NT2/D1 (cell line): ENCODE results near the gene FAM53B.

Experiments
- DNase-seq: peaks from one replicate; pipeline ENCODE4 v3.0.0-alpha.2; 2011; ENCODE audit warnings: low read depth, low spot score
- H3K27me3 ChIP-seq: 2 replicates; pipeline ENCODE4 v1.6.0; 2011; ENCODE audit warnings: mild to moderate bottlenecking; ENCODE audit not compliant: insufficient read length, insufficient read depth
- H3K36me3 ChIP-seq: 2 replicates; pipeline ENCODE4 v1.6.1; 2011; ENCODE audit warnings: mild to moderate bottlenecking, low read length, mixed read lengths; ENCODE audit not compliant: insufficient read depth, insufficient read length
- H3K4me1 ChIP-seq: 2 replicates; pipeline ENCODE4 v1.5.1; 2011; ENCODE audit not compliant: insufficient read depth, insufficient read length
- H3K4me3 ChIP-seq: 2 replicates; pipeline ENCODE4 v1.5.1; 2011; ENCODE audit warnings: low read depth; ENCODE audit not compliant: insufficient read length
- H3K9ac ChIP-seq: 2 replicates; pipeline ENCODE4 v1.6.0; 2011; ENCODE audit warnings: low read depth; ENCODE audit not compliant: insufficient read length
- H3K9me3 ChIP-seq: 2 replicates; pipeline ENCODE4 v1.5.1; 2011; ENCODE audit warnings: mild to moderate bottlenecking, low read length; ENCODE audit not compliant: insufficient read depth
- SUZ12 ChIP-seq: IDR thresholded peaks from 2 replicates; pipeline ENCODE4 v1.6.1; 2011; ENCODE audit not compliant: insufficient read length, insufficient read depth; ENCODE audit errors: extremely low read depth
- YY1 ChIP-seq: IDR thresholded peaks from 2 replicates; pipeline ENCODE4 v1.6.1; 2011; ENCODE audit not compliant: insufficient read length, insufficient read depth
- ZNF274 ChIP-seq: IDR thresholded peaks from 2 replicates; pipeline ENCODE4 v1.6.1; 2011; ENCODE audit warnings: mild to moderate bottlenecking, low read depth, low read length

The FAM53B gene

DNA sequence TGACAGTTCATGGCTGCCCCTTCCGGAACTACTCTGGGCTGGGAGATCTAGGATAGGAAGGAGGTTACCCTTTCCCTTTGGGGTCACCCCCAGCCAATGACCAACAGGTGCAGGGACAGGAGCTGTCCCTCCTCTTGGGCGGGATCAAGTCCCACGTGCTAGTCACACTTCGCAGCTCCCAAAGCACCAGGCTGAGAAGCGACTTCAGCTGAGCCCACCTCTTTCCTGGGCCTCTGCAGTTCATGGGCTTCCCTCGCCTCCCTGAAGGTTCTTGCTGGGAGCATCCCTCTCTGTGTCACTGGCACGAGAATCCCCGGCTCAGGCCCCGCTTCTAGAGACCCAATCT lies 115.5 kb downstream of the FAM53B start:
- H3K27me3 ChIP-seq: no peaks in the 10 kb centered on the region
- H3K9me3 ChIP-seq: no peaks in the 10 kb centered on the region
- H3K36me3 ChIP-seq: no peaks in the 10 kb centered on the region
- peaks cover 24% of the 10 kb centered on the region for H3K4me1 ChIP-seq
- H3K9ac ChIP-seq: no peak overlapping the region
- DNase-seq: no peak
- no peak overlapping the region for H3K4me3 ChIP-seq
- TF ChIP-seq YY1: no peak
- TF ChIP-seq SUZ12: no peak
- TF ChIP-seq ZNF274: no peak

DNA sequence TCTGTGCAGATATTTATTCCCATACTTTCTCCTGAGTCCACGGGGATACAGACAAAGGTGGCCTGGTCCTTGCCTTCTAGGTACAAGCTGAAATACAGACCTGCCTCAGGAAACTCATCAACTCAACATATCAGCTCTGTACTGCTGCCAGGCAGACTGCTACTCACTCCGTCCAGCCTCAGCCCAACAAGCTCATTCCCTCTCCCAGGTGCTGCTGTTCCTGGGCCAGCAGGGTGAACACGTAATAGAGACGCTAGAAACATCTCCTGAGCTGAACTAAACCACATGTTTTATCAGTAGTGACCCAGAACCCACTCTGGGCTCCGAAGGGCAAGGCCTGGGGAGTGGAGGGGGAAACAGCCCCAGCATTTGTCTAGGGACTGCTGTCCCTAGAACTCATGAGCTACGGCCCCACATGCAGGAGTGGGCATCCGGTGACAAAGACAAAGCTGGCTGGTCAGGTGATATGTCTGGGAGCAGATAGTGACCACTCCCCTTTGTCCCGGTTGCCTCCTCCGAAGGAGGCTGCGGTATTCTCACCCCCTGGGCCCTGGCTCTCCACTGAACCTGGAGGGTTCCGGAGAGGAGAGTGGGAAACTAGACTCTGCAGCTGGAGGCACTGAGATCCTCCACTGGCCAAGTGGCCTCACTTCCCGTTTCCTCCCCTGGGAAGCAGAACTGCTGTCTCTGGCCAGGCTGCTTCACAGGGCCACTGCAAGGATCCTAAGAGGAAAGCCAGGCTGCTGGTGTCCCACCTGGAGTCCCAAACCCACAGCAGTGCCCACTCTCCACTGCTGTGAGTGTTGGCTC lies 116.1 kb downstream of the FAM53B start:
- DNase-seq: no peak
- Histone ChIP-seq H3K4me3 (no peak overlapping the region), H3K27me3 (no peaks in the 10 kb centered on the region), H3K36me3 (no peaks in the 10 kb centered on the region), H3K9ac (no peak overlapping the region), H3K4me1 (peaks cover 24% of the 10 kb centered on the region), H3K9me3 (no peaks in the 10 kb centered on the region)
- TF ChIP-seq SUZ12 (no peak), ZNF274 (no peak), YY1 (no peak)

DNA sequence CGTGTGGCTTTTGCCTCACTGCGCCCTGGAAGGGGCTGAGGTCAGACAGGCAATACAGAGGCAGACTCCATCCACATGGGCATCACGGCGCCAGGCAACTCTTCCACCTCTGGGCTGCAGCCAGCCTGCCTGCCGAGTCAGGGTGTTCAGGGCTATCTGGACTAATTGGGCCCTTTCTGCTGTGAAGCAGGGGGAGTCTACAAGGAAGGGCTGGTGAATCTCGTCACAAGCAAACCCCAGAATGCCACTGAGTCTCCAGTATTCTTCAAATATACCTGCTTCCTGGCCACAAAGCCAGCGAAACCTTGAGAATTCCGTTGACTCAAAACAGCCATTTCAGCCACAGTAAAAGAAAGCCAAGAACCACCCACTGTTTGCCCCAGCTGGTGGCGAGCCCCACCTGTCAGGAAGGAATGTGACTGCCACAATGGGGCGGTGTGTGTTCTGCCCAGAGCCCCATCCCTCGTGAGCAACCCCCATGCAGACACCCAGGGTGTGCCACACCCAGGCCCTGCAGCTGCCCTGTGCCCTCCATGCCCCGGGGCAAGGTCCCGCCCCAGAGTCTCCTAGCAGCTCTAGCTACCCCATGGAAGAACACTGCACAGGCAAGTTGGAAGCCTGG lies 117.3 kb downstream of the FAM53B start:
- H3K9ac ChIP-seq: no peak overlapping the region
- no peak overlapping the region for H3K4me3 ChIP-seq
- TF ChIP-seq YY1 (no peak), SUZ12 (no peak), ZNF274 (no peak)
- H3K36me3 ChIP-seq: peaks cover 5% of the 10 kb centered on the region
- H3K9me3 ChIP-seq: no peaks in the 10 kb centered on the region
- H3K27me3 ChIP-seq: no peaks in the 10 kb centered on the region
- peaks cover 20% of the 10 kb centered on the region for H3K4me1 ChIP-seq
- DNase-seq: no peak

DNA sequence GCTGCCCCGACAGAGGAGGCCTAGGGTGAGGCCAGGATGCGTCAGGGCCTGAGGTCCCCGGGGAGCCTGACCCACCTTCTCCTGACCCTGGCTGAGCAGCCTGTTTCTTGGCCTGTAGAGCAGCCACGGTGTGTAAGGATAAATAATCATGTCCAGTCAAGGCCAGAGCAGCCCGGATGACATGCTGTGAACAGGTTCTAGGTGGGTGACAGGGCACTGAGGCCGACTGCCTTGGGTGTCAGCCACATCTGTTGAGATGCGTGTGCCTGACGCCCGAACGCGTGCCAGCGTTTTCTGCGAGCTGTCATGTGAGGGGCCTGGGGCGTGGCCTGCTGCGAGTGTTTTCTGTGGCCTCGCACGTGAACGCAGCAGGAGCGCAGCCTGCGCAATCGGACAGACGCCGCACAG lies 118.3 kb downstream of the FAM53B start:
- no peak for DNase-seq
- Histone ChIP-seq H3K9ac (no peak overlapping the region), H3K4me1 (peaks cover 20% of the 10 kb centered on the region), H3K9me3 (no peaks in the 10 kb centered on the region), H3K4me3 (no peak overlapping the region), H3K27me3 (no peaks in the 10 kb centered on the region), H3K36me3 (peaks cover 6% of the 10 kb centered on the region)
- TF ChIP-seq YY1: no peak
- TF ChIP-seq SUZ12: no peak
- no peak for TF ChIP-seq ZNF274

DNA sequence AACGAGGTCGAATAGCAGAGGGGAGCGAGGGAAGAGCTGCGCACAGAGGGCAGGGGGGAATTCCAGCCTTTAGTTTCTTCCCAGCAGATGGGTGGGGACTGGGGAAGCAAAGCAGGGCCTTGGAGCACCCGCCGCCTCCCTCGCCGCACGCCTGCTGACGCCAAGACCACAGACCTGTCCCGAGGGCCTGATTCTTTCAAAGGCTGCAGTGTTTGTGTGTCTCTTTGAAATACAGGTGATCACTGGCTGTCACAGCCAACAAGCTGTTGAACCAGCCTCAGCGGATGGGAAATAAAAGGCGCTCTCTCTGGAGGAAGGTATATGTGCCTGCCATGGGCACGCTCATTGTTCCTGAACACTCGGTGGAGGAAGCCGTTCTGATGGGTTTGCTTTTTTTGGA lies 119.3 kb downstream of the FAM53B start:
- Histone ChIP-seq H3K4me1 (peaks cover 20% of the 10 kb centered on the region), H3K36me3 (peaks cover 6% of the 10 kb centered on the region), H3K9me3 (no peaks in the 10 kb centered on the region), H3K27me3 (no peaks in the 10 kb centered on the region), H3K9ac (no peak overlapping the region), H3K4me3 (no peak overlapping the region)
- DNase-seq: no peak
- no peak for TF ChIP-seq ZNF274
- TF ChIP-seq SUZ12: no peak
- no peak for TF ChIP-seq YY1

DNA sequence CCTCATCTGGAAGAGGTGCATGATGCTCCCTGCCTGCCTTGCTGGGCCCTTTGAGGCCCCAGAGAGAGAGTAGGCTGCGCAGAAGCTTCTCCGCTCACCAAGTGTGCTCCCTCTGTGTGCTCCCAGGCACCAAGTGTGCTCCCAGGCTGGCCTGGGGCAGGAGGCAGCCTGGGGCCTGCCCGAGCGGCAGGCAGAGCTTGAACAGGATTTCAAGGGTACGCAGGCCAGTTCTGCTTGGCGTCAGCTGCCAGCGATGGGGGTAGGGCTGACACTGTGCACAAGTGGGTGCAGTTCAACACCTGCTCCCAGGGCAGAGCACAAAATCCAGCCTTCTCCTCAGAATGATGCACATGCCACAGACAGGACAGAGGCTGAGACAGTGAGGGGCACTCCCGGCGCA lies 119.7 kb downstream of the FAM53B start:
- Histone ChIP-seq H3K9me3 (no peaks in the 10 kb centered on the region), H3K9ac (no peak overlapping the region), H3K4me3 (no peak overlapping the region), H3K4me1 (peaks cover 23% of the 10 kb centered on the region), H3K27me3 (no peaks in the 10 kb centered on the region), H3K36me3 (peaks cover 6% of the 10 kb centered on the region)
- no peak for DNase-seq
- TF ChIP-seq YY1 (no peak), SUZ12 (no peak), ZNF274 (no peak)

DNA sequence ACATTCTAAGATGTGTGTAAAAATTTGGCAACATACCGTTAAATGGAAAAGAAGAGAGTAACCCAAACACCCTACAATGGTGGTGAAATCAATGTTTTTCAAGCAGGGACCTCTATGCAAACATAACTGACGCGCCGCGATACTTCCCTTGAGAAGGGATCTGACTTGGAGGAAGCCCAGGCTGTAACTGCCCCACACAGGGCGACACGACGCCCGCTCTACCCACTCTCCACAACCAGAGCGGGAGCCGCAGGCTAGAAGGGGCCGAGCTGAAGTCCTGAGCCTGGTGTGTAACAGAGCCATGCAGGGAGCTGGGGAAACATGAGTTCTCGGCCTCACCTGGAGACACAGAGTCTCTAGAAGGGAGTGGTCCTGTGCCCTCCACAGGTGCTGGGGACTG lies 120.2 kb downstream of the FAM53B start:
- Histone ChIP-seq H3K9ac (no peak overlapping the region), H3K9me3 (no peaks in the 10 kb centered on the region), H3K4me3 (no peak overlapping the region), H3K4me1 (peaks cover 23% of the 10 kb centered on the region), H3K27me3 (no peaks in the 10 kb centered on the region), H3K36me3 (peaks cover 6% of the 10 kb centered on the region)
- TF ChIP-seq YY1 (no peak), ZNF274 (no peak), SUZ12 (no peak)
- DNase-seq: no peak
